ENCODE data around the gene SORCS1. TPM values are rescaled to one million over a fixed set of nuclear protein-coding genes. Genes with fewer than 3 reads are reported as not detected.

The SORCS1 gene
- polyA plus RNA-seq, 3 donors: 0.09 TPM; not detected in 2

DNA sequence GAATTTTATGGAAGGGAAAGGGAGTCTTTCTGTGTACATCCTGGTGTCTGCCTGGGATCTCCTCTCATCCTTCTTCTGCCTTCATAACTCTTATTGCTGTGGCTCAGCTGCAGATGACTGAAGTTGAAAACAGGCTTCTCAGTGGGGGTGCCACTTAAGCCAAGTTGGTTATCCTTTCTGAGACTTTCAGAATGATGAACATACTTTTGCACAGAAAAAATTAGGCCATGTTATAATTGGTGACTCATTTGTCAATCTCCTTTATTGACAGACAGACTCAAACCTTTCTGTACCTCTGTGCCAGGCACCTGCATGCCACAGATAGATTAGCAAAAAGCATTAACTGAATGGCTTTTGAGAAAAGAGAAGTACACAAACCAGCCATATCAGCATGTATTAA, 430.3 kb downstream of the SORCS1 start:
- DNase-seq: no peak
- intact Hi-C loops (cut with micrococcal nuclease): no loop called here
- H3K4me3 ChIP-seq (replicated peaks in 1 of 3; ENCODE audit: low read depth in 2 of 3, low read length in 3 of 3): no peak overlapping the region
- H3K4me1 ChIP-seq (ENCODE audit: control insufficient read depth in 1 of 2, insufficient read depth in 2 of 2, low read length in 2 of 2): no peaks in the 10 kb centered on the region
- no peak overlapping the region for H3K4me2 ChIP-seq (replicated peaks; ENCODE audit: extremely low read depth, low read length, poor library complexity, severe bottlenecking)
- no peaks in the 10 kb centered on the region for H3K9me3 ChIP-seq (replicated peaks in 1 of 2; ENCODE audit: control insufficient read depth in 1 of 2, insufficient read depth in 1 of 2, low read length in 2 of 2)
- no peaks in the 10 kb centered on the region for H3K36me3 ChIP-seq (replicated peaks in 1 of 2; ENCODE audit: control insufficient read depth in 1 of 2, insufficient read depth in 2 of 2, low read length in 2 of 2)
- Mint-ChIP-seq H3K9me3 (peaks cover 0 to 3% (median 0%) of the 10 kb centered on the region in 7 donors), H3K27ac (no peak overlapping the region), H3K27me3 (ENCODE audit: low read depth in 3 of 3) (peaks cover 2 to 5% (median 3%) of the 10 kb centered on the region in 3 donors), H3K4me1 (no peaks in the 10 kb centered on the region), H3K4me3 (no peak overlapping the region), H3K36me3 (no peaks in the 10 kb centered on the region)
- no peak overlapping the region for H3K27ac ChIP-seq (ENCODE audit: low read depth in 1 of 2, low read length in 2 of 2)
- no peak overlapping the region for H2AFZ ChIP-seq (ENCODE audit: insufficient read depth, low read depth, low read length, poor library complexity, severe bottlenecking)
- H3K79me2 ChIP-seq (ENCODE audit: insufficient read depth, low read length): no peaks in the 10 kb centered on the region
- no peaks in the 10 kb centered on the region for H4K20me1 ChIP-seq (ENCODE audit: insufficient read depth, low read length)
- TF ChIP-seq, protein P1, sequence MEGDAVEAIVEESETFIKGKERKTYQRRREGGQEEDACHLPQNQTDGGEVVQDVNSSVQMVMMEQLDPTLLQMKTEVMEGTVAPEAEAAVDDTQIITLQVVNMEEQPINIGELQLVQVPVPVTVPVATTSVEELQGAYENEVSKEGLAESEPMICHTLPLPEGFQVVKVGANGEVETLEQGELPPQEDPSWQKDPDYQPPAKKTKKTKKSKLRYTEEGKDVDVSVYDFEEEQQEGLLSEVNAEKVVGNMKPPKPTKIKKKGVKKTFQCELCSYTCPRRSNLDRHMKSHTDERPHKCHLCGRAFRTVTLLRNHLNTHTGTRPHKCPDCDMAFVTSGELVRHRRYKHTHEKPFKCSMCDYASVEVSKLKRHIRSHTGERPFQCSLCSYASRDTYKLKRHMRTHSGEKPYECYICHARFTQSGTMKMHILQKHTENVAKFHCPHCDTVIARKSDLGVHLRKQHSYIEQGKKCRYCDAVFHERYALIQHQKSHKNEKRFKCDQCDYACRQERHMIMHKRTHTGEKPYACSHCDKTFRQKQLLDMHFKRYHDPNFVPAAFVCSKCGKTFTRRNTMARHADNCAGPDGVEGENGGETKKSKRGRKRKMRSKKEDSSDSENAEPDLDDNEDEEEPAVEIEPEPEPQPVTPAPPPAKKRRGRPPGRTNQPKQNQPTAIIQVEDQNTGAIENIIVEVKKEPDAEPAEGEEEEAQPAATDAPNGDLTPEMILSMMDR (IDR thresholded peaks at IDR 0.05): no peak
- H3K27me3 ChIP-seq (ENCODE audit: control insufficient read depth in 2 of 2, insufficient read depth in 2 of 2, low read length in 2 of 2): no peaks in the 10 kb centered on the region
- H3K9ac ChIP-seq (ENCODE audit: insufficient read depth, low read length, poor library complexity, severe bottlenecking): no peak overlapping the region

DNA sequence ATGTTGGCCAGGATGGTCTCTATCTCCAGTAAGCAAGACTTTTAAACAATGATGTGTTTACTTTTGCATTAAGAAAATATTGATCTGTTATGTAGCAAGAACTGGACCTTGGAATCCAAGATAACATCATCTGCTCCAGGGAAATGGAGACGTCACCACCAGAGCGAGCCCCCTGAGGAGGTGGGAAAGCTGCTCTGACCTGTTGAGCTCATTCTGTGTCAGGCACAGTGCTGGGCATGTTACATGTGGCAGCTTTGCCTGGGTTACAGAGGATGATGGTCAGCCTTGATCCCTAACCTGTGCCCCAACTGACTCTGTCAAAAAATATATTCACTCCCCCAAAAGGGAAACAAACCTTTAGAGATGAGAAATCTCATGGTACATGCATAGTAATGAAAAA, 436.3 kb downstream of the SORCS1 start:
- H3K27ac ChIP-seq (ENCODE audit: low read depth in 1 of 2, low read length in 2 of 2): no peak overlapping the region
- WGBS (ENCODE audit: insufficient coverage): 87% methylated on average over 2 of the region's 2 CpGs
- TF ChIP-seq, protein P1 (IDR thresholded peaks at IDR 0.05): no peak

More for the DNA sequence above, 436.3 kb downstream of the SORCS1 start:
- no peaks in the 10 kb centered on the region for H3K36me3 ChIP-seq (replicated peaks in 1 of 2; ENCODE audit: control insufficient read depth in 1 of 2, insufficient read depth in 2 of 2, low read length in 2 of 2)
- H3K27me3 ChIP-seq (ENCODE audit: control insufficient read depth in 2 of 2, insufficient read depth in 2 of 2, low read length in 2 of 2): no peaks in the 10 kb centered on the region
- no peak overlapping the region for H3K4me2 ChIP-seq (replicated peaks; ENCODE audit: extremely low read depth, low read length, poor library complexity, severe bottlenecking)
- no peak for DNase-seq
- H3K9ac ChIP-seq (ENCODE audit: insufficient read depth, low read length, poor library complexity, severe bottlenecking): no peak overlapping the region
- no peaks in the 10 kb centered on the region for H3K4me1 ChIP-seq (ENCODE audit: control insufficient read depth in 1 of 2, insufficient read depth in 2 of 2, low read length in 2 of 2)
- peaks cover 0 to 3% (median 2%) of the 10 kb centered on the region in 3 donors for H3K27me3 Mint-ChIP-seq (ENCODE audit: low read depth in 3 of 3)
- no peaks in the 10 kb centered on the region for H4K20me1 ChIP-seq (ENCODE audit: insufficient read depth, low read length)
- H3K9me3 Mint-ChIP-seq: peaks cover 0 to 1% (median 0%) of the 10 kb centered on the region in 7 donors
- no peak overlapping the region for H3K27ac Mint-ChIP-seq
- no peaks in the 10 kb centered on the region for H3K9me3 ChIP-seq (replicated peaks in 1 of 2; ENCODE audit: control insufficient read depth in 1 of 2, insufficient read depth in 1 of 2, low read length in 2 of 2)
- H3K4me3 ChIP-seq (replicated peaks in 1 of 3; ENCODE audit: low read depth in 2 of 3, low read length in 3 of 3): no peak overlapping the region
- no peaks in the 10 kb centered on the region for H3K79me2 ChIP-seq (ENCODE audit: insufficient read depth, low read length)
- H2AFZ ChIP-seq (ENCODE audit: insufficient read depth, low read depth, low read length, poor library complexity, severe bottlenecking): no peak overlapping the region
- no peaks in the 10 kb centered on the region for H3K36me3 Mint-ChIP-seq
- H3K4me3 Mint-ChIP-seq: no peak overlapping the region
- no peaks in the 10 kb centered on the region for H3K4me1 Mint-ChIP-seq
- intact Hi-C loops (cut with micrococcal nuclease): no loop called here

Data from CD14-positive monocyte (primary cell).